B cell (primary cell): ENCODE results near the gene BMP5. TPM values are rescaled to one million over a fixed set of nuclear protein-coding genes. Genes with fewer than 3 reads are reported as not detected.
"Not testable (repeated sequence)": the region's sequence is repeated elsewhere in the genome, so short reads cannot be mapped to it uniquely, and the experiment has no call there.

Experiments used
- ATAC-seq: fragments of 200-7000 bp; cut with Tn5 transposase; one replicate; pipeline ENCODE4 v1.10.0; 2021; ENCODE audit warnings: low read depth, mild to moderate bottlenecking, moderate number of reproducible peaks, moderate library complexity
- CTCF ChIA-PET: fragments of 350-600 bp; sonication (Branson Sonifier 250); formaldehyde crosslinking; loops from one replicate; lab custom pipeline; 2021; ENCODE audit warnings: antibody characterized with exemption, inconsistent platforms; lab: Charles Lee
- POLR2A ChIA-PET: fragments of 350-600 bp; sonication (Branson Sonifier 250); formaldehyde crosslinking; loops from one replicate; lab custom pipeline; 2021; ENCODE audit warnings: antibody characterized with exemption; lab: Charles Lee
- DNase-seq: peaks from one replicate; pipeline ENCODE4 v3.0.0; 2013
- H2AFZ ChIP-seq: 2 replicates; pipeline ENCODE4 v1.6.1; 2012; ENCODE audit warnings: mild to moderate bottlenecking, low read depth, low read length; ENCODE audit not compliant: insufficient read depth, poor library complexity, severe bottlenecking
- H3K27ac ChIP-seq, 2 donors: 1 replicate in 1 of 2; 2 replicates in 1 of 2; pipeline ENCODE4 v1.5.1; 2012 to 2013; ENCODE audit warnings: low read length in 2 of 2, mild to moderate bottlenecking in 2 of 2, moderate library complexity in 1 of 2
- H3K27me3 ChIP-seq, 4 experiments: fragments of 200-600 bp in 1 of 4; sonication (generic) in 1 of 4; replicated peaks in 1 of 4; 1 replicate in 2 of 4; 2 replicates in 2 of 4; pipeline versions ENCODE4 v1.6.1 to v1.7.0; 2013 to 2016; ENCODE audit warnings: low read length in 3 of 4, mild to moderate bottlenecking in 2 of 4, mixed read lengths in 1 of 4, moderate library complexity in 1 of 4; ENCODE audit not compliant: insufficient read depth in 4 of 4, control insufficient read depth in 3 of 4; ENCODE audit errors: control extremely low read depth in 1 of 4
- H3K36me3 ChIP-seq, 2 experiments: replicated peaks in 1 of 2; 1 replicate in 1 of 2; 2 replicates in 1 of 2; pipeline versions ENCODE4 v1.6.1 to v1.7.1; 2013; ENCODE audit warnings: low read length in 1 of 2; ENCODE audit not compliant: insufficient read depth in 2 of 2, control insufficient read depth in 1 of 2; ENCODE audit errors: control extremely low read depth in 1 of 2, extremely low read depth in 1 of 2
- H3K4me1 ChIP-seq, 2 donors: fragments of 200-600 bp in 1 of 2; sonication (generic) in 1 of 2; 1 replicate in 1 of 2; 2 replicates in 1 of 2; pipeline versions ENCODE4 v1.5.1 to v1.6.1; 2013 to 2017; ENCODE audit warnings: low read length in 2 of 2; ENCODE audit not compliant: control insufficient read depth in 2 of 2, insufficient read depth in 2 of 2
- H3K4me2 ChIP-seq: replicated peaks from 2 replicates; pipeline ENCODE3; 2012; ENCODE audit warnings: mild to moderate bottlenecking, low read depth, low read length; ENCODE audit not compliant: poor library complexity, severe bottlenecking
- H3K4me3 ChIP-seq, 5 experiments: fragments of 200-600 bp in 1 of 5; sonication (generic) in 1 of 5; 1 replicate in 3 of 5; 2 replicates in 2 of 5; pipeline versions ENCODE4 v1.5.1 to v1.7.0; 2011 to 2016; ENCODE audit warnings: low read length in 4 of 5, mild to moderate bottlenecking in 4 of 5, low read depth in 2 of 5, control low read depth in 1 of 5, moderate library complexity in 1 of 5; ENCODE audit not compliant: insufficient read depth in 1 of 5; ENCODE audit errors: control extremely low read depth in 1 of 5, extremely low read depth in 1 of 5
- H3K79me2 ChIP-seq: fragments of 200-600 bp; sonication (generic); one replicate; pipeline ENCODE4 v1.6.0; 2016; ENCODE audit warnings: low read length; ENCODE audit not compliant: control insufficient read depth, insufficient read depth
- H3K9ac ChIP-seq: fragments of 200-600 bp; sonication (generic); 2 replicates; pipeline ENCODE4 v1.6.1; 2017; ENCODE audit warnings: mild to moderate bottlenecking, low read length, moderate library complexity
- H3K9me3 ChIP-seq, 3 donors: one replicate each; pipeline versions ENCODE4 v1.6.1 to v1.7.1; 2013; ENCODE audit warnings: low read length in 2 of 3; ENCODE audit not compliant: control insufficient read depth in 2 of 3, insufficient read depth in 1 of 3; ENCODE audit errors: control extremely low read depth in 1 of 3
- H4K20me1 ChIP-seq: 2 replicates; pipeline ENCODE4 v1.6.0; 2012; ENCODE audit warnings: mild to moderate bottlenecking, low read length; ENCODE audit not compliant: insufficient read depth, control insufficient read depth, poor library complexity, severe bottlenecking
- H3K27ac Mint-ChIP-seq: one replicate; pipeline ENCODE4 v1.8.0; 2021; ENCODE audit warnings: mixed read lengths
- H3K27me3 Mint-ChIP-seq: one replicate; pipeline ENCODE4 v1.8.0; 2021; ENCODE audit warnings: mixed read lengths
- H3K4me1 Mint-ChIP-seq: one replicate; pipeline ENCODE4 v1.8.0; 2021; ENCODE audit warnings: mixed read lengths
- H3K4me3 Mint-ChIP-seq: one replicate; pipeline ENCODE4 v1.8.0; 2021; ENCODE audit warnings: mixed read lengths
- H3K9me3 Mint-ChIP-seq: one replicate; pipeline ENCODE4 v1.8.0; 2022; ENCODE audit warnings: mixed read lengths; ENCODE audit not compliant: insufficient read depth
- CTCF ChIP-seq: fragments of 200-600 bp; IDR thresholded peaks from one replicate; pipeline ENCODE4 v1.8.0; 2022; ENCODE audit warnings: antibody characterized with exemption, mild to moderate bottlenecking
- EZH2 ChIP-seq: IDR thresholded peaks from 2 replicates; pipeline ENCODE4 v1.6.1; 2012; ENCODE audit warnings: borderline replicate concordance, low read depth, mild to moderate bottlenecking, moderate library complexity, low read length; ENCODE audit not compliant: insufficient read depth, poor library complexity, severe bottlenecking
- WGBS: methylation state at CpG from one replicate; pipeline ENCODE4 v1.1.5; 2013; ENCODE audit warnings: missing lambda C conversion rate; ENCODE audit not compliant: insufficient coverage; 5-methylcytosine and 5-hydroxymethylcytosine counted together
- intact Hi-C: fragments of 100-400 bp; cut with micrococcal nuclease; formaldehyde crosslinking; loops from one replicate; pipeline ENCODE4 v1.10.0; 2022
- polyA plus RNA-seq: library from polyadenylated mRNA; depleted of rRNA; stranded (reverse); fragments of >200 nt; gene quantifications from 2 replicates; pipeline ENCODE4 v1.2.3, GENCODE V29; 2012
- total RNA-seq, 2 donors: library from RNA; stranded (reverse); fragments of 120-200 nt in 1 of 2; gene quantifications; 1 replicate in 1 of 2; 2 replicates in 1 of 2; pipeline versions ENCODE4 v1.2.3 to v1.2.4, GENCODE V29; 2013 to 2022

Gene BMP5
- total and polyA plus RNA-seq, 2 donors (not counting 1 experiment from before 2014, with no cell fraction given) = not detected

- WGBS = no CpG with 5 or more reads among the region's 3 CpGs
- no peaks in the 10 kb centered on the region for H3K27me3 Mint-ChIP-seq
- H3K4me3 Mint-ChIP-seq = no peak overlapping the region
- Histone ChIP-seq H3K79me2 (no peaks in the 10 kb centered on the region), H3K9me3 (peaks cover 0 to 2% (median 0%) of the 10 kb centered on the region in 3 donors), H3K27ac (no peak overlapping the region), H3K36me3 (no peaks in the 10 kb centered on the region), H3K4me2 (no peak overlapping the region), H4K20me1 (no peaks in the 10 kb centered on the region), H3K4me1 (no peaks in the 10 kb centered on the region), H3K27me3 (no peaks in the 10 kb centered on the region), H3K4me3 (no peak overlapping the region), H2AFZ (no peak overlapping the region), H3K9ac (no peak overlapping the region)
- DNase-seq = no peak
- H3K4me1 Mint-ChIP-seq = no peaks in the 10 kb centered on the region
- TF ChIP-seq CTCF (no peak), EZH2 (no peak)
- intact Hi-C loops = no loop called here
- ChIA-PET POLR2A (no interaction called here), CTCF (no interaction called here)
- H3K9me3 Mint-ChIP-seq = no peaks in the 10 kb centered on the region
- no peak for ATAC-seq
- H3K27ac Mint-ChIP-seq = no peak overlapping the region
Measured at GRCh38 chr6:55913228-55914195, 38.1 kb upstream of the BMP5 start.

- H3K4me3 ChIP-seq, POLR2A ChIA-PET, intact Hi-C loops, H3K4me1 Mint-ChIP-seq, H3K79me2 ChIP-seq, DNase-seq, H3K9me3 ChIP-seq, H3K36me3 ChIP-seq, H3K9ac ChIP-seq, H2AFZ ChIP-seq, H3K4me2 ChIP-seq, H3K4me3 Mint-ChIP-seq, H3K27me3 ChIP-seq, H3K27me3 Mint-ChIP-seq, CTCF ChIA-PET, H3K27ac Mint-ChIP-seq, ATAC-seq, H4K20me1 ChIP-seq, H3K4me1 ChIP-seq, H3K27ac ChIP-seq, H3K9me3 Mint-ChIP-seq: not testable (repeated sequence)
- WGBS = no CpG with 5 or more reads among the region's 28 CpGs
Measured at GRCh38 chr6:55910466-55910865, 35.1 kb upstream of the BMP5 start.

- H3K4me1 ChIP-seq, H3K27ac Mint-ChIP-seq, H2AFZ ChIP-seq, H3K9ac ChIP-seq, H3K4me3 ChIP-seq, intact Hi-C loops, H3K4me3 Mint-ChIP-seq, H3K9me3 Mint-ChIP-seq, H3K27me3 Mint-ChIP-seq, POLR2A ChIA-PET, H3K4me1 Mint-ChIP-seq, H3K9me3 ChIP-seq, H3K36me3 ChIP-seq, DNase-seq, H3K4me2 ChIP-seq, ATAC-seq, H3K79me2 ChIP-seq, H3K27me3 ChIP-seq, H4K20me1 ChIP-seq, H3K27ac ChIP-seq, CTCF ChIA-PET: not testable (repeated sequence)
- 98% methylated on average over 8 of the region's 26 CpGs for WGBS
Measured at GRCh38 chr6:55909911-55910310, 34.5 kb upstream of the BMP5 start.
